ENCODE data around the gene S100A9.

- TF ChIP-seq POLR2A (IDR thresholded peaks at IDR 0.05) (no peak), CTCF (IDR thresholded peaks at IDR 0.05 in 8 of 11, conservative IDR thresholded peaks at IDR 0.05 in 3 of 11) (no peak)
These were observed 32.6 kb downstream of the S100A9 start for GRCh38 chr1:153389973-153390879.
